ENCODE data around the gene P4HA2. TPM values are rescaled to one million over a fixed set of nuclear protein-coding genes. Genes with fewer than 3 reads are reported as not detected.
"Not testable (repeated sequence)": the region's sequence is repeated elsewhere in the genome, so short reads cannot be mapped to it uniquely, and the experiment has no call there.

The P4HA2 gene
- total RNA-seq, 1 donor from 2014 or later: 142 TPM

- DNase-seq (ENCODE audit: low read depth): no peak
Measured at GRCh38 chr5:132199116-132199680, 28.5 kb downstream of the P4HA2 start.

GRCh38 chr5:132198571-132198970 is 29.1 kb downstream of the P4HA2 start:
- no peak for DNase-seq (ENCODE audit: low read depth)

GRCh38 chr5:132195727-132196126 is 31.9 kb downstream of the P4HA2 start:
- no peak for DNase-seq (ENCODE audit: low read depth)

GRCh38 chr5:132193165-132193694 is 34.4 kb downstream of the P4HA2 start:
- DNase-seq (ENCODE audit: low read depth): no peak

GRCh38 chr5:132190161-132190817 is 37.4 kb downstream of the P4HA2 start:
- DNase-seq (ENCODE audit: low read depth): peak; percentile 67

GRCh38 chr5:132184588-132184987 is 43.1 kb downstream of the P4HA2 start:
- no peak for DNase-seq (ENCODE audit: low read depth)

GRCh38 chr5:132183723-132184122 is 43.9 kb downstream of the P4HA2 start:
- no peak for DNase-seq (ENCODE audit: low read depth)

- DNase-seq (ENCODE audit: low read depth): no peak
Measured at GRCh38 chr5:132182359-132183040, 45.2 kb downstream of the P4HA2 start.

- DNase-seq (ENCODE audit: low read depth): no peak
Measured at GRCh38 chr5:132181011-132181629, 46.5 kb downstream of the P4HA2 start.

GRCh38 chr5:132180134-132180745 is 47.4 kb downstream of the P4HA2 start:
- peak; percentile 65 for DNase-seq (ENCODE audit: low read depth)

GRCh38 chr5:132179405-132179804 is 48.2 kb downstream of the P4HA2 start:
- no peak for DNase-seq (ENCODE audit: low read depth)

- no peak for DNase-seq (ENCODE audit: low read depth)
Measured at GRCh38 chr5:132177691-132178149, 49.9 kb downstream of the P4HA2 start.

GRCh38 chr5:132176987-132177386 is 50.7 kb downstream of the P4HA2 start:
- peak; percentile 45 for DNase-seq (ENCODE audit: low read depth)

GRCh38 chr5:132176521-132176945 is 51.1 kb downstream of the P4HA2 start:
- no peak for DNase-seq (ENCODE audit: low read depth)

- no peak for DNase-seq (ENCODE audit: low read depth)
Measured at GRCh38 chr5:132162945-132163344, 64.7 kb downstream of the P4HA2 start.

- not testable (repeated sequence) for DNase-seq (ENCODE audit: low read depth)
Measured at GRCh38 chr5:132161574-132162326, 65.9 kb downstream of the P4HA2 start.

GRCh38 chr5:132156413-132156812 is 71.2 kb downstream of the P4HA2 start:
- DNase-seq (ENCODE audit: low read depth): no peak

GRCh38 chr5:132150565-132150964 is 77.1 kb downstream of the P4HA2 start:
- DNase-seq (ENCODE audit: low read depth): no peak

GRCh38 chr5:132147663-132148062 is 80.0 kb downstream of the P4HA2 start:
- DNase-seq (ENCODE audit: low read depth): no peak

GRCh38 chr5:132145326-132145725 is 82.3 kb downstream of the P4HA2 start:
- not testable (repeated sequence) for DNase-seq (ENCODE audit: low read depth)

- no peak for DNase-seq (ENCODE audit: low read depth)
Measured at GRCh38 chr5:132143148-132143547, 84.5 kb downstream of the P4HA2 start.
